NT2/D1 (cell line): ENCODE measurements around the gene FBXL17.

ENCODE experiments used
- DNase-seq: peaks from one replicate; pipeline ENCODE4 v3.0.0-alpha.2; 2011; ENCODE audit warnings: low read depth, low spot score
- H3K27me3 ChIP-seq: 2 replicates; pipeline ENCODE4 v1.6.0; 2011; ENCODE audit warnings: mild to moderate bottlenecking; ENCODE audit not compliant: insufficient read length, insufficient read depth
- H3K36me3 ChIP-seq: 2 replicates; pipeline ENCODE4 v1.6.1; 2011; ENCODE audit warnings: mild to moderate bottlenecking, low read length, mixed read lengths; ENCODE audit not compliant: insufficient read depth, insufficient read length
- H3K4me1 ChIP-seq: 2 replicates; pipeline ENCODE4 v1.5.1; 2011; ENCODE audit not compliant: insufficient read depth, insufficient read length
- H3K4me3 ChIP-seq: 2 replicates; pipeline ENCODE4 v1.5.1; 2011; ENCODE audit warnings: low read depth; ENCODE audit not compliant: insufficient read length
- H3K9ac ChIP-seq: 2 replicates; pipeline ENCODE4 v1.6.0; 2011; ENCODE audit warnings: low read depth; ENCODE audit not compliant: insufficient read length
- H3K9me3 ChIP-seq: 2 replicates; pipeline ENCODE4 v1.5.1; 2011; ENCODE audit warnings: mild to moderate bottlenecking, low read length; ENCODE audit not compliant: insufficient read depth
- SUZ12 ChIP-seq: IDR thresholded peaks from 2 replicates; pipeline ENCODE4 v1.6.1; 2011; ENCODE audit not compliant: insufficient read length, insufficient read depth; ENCODE audit errors: extremely low read depth
- YY1 ChIP-seq: IDR thresholded peaks from 2 replicates; pipeline ENCODE4 v1.6.1; 2011; ENCODE audit not compliant: insufficient read length, insufficient read depth
- ZNF274 ChIP-seq: IDR thresholded peaks from 2 replicates; pipeline ENCODE4 v1.6.1; 2011; ENCODE audit warnings: mild to moderate bottlenecking, low read depth, low read length

Gene FBXL17

GRCh38 chr5:107948377-107948776, 433.5 kb downstream of the FBXL17 start:
- Histone ChIP-seq H3K36me3 (no peaks in the 10 kb centered on the region), H3K4me1 (no peaks in the 10 kb centered on the region), H3K4me3 (no peak overlapping the region), H3K9me3 (no peaks in the 10 kb centered on the region), H3K9ac (no peak overlapping the region), H3K27me3 (no peaks in the 10 kb centered on the region)
- DNase-seq = no peak
- TF ChIP-seq SUZ12 (no peak), YY1 (no peak), ZNF274 (no peak)

- no peak for DNase-seq
These were observed 436.8 kb downstream of the FBXL17 start for GRCh38 chr5:107945061-107945460.

GRCh38 chr5:107943923-107944322, 438.0 kb downstream of the FBXL17 start:
- DNase-seq = no peak
- Histone ChIP-seq H3K4me1 (no peaks in the 10 kb centered on the region), H3K9ac (no peak overlapping the region), H3K9me3 (no peaks in the 10 kb centered on the region), H3K4me3 (no peak overlapping the region), H3K27me3 (no peaks in the 10 kb centered on the region), H3K36me3 (no peaks in the 10 kb centered on the region)
- no peak for TF ChIP-seq YY1

More at GRCh38 chr5:107945061-107945460, 436.8 kb downstream of the FBXL17 start:
- Histone ChIP-seq H3K9ac (no peak overlapping the region), H3K36me3 (no peaks in the 10 kb centered on the region), H3K9me3 (no peaks in the 10 kb centered on the region), H3K27me3 (no peaks in the 10 kb centered on the region), H3K4me1 (no peaks in the 10 kb centered on the region), H3K4me3 (no peak overlapping the region)
- no peak for TF ChIP-seq YY1
- no peak for TF ChIP-seq SUZ12
- TF ChIP-seq ZNF274 = no peak

GRCh38 chr5:107941036-107941435, 440.9 kb downstream of the FBXL17 start:
- Histone ChIP-seq H3K27me3 (no peaks in the 10 kb centered on the region), H3K36me3 (no peaks in the 10 kb centered on the region), H3K4me1 (no peaks in the 10 kb centered on the region), H3K9ac (no peak overlapping the region), H3K9me3 (no peaks in the 10 kb centered on the region), H3K4me3 (no peak overlapping the region)
- no peak for DNase-seq
- no peak for TF ChIP-seq YY1
- TF ChIP-seq SUZ12 = no peak
- no peak for TF ChIP-seq ZNF274

GRCh38 chr5:107937651-107938355, 444.1 kb downstream of the FBXL17 start:
- TF ChIP-seq SUZ12 (no peak), YY1 (no peak), ZNF274 (no peak)
- no peak overlapping the region for H3K4me3 ChIP-seq
- no peaks in the 10 kb centered on the region for H3K9me3 ChIP-seq
- H3K27me3 ChIP-seq = no peaks in the 10 kb centered on the region
- no peaks in the 10 kb centered on the region for H3K4me1 ChIP-seq
- no peaks in the 10 kb centered on the region for H3K36me3 ChIP-seq
- no peak overlapping the region for H3K9ac ChIP-seq
- no peak for DNase-seq

- no peak overlapping the region for H3K9ac ChIP-seq
- no peaks in the 10 kb centered on the region for H3K27me3 ChIP-seq
- no peak overlapping the region for H3K4me3 ChIP-seq
- DNase-seq = peak; percentile 27
- no peaks in the 10 kb centered on the region for H3K9me3 ChIP-seq
- no peaks in the 10 kb centered on the region for H3K4me1 ChIP-seq
- H3K36me3 ChIP-seq = no peaks in the 10 kb centered on the region
- no peak for TF ChIP-seq SUZ12
These were observed 444.7 kb downstream of the FBXL17 start for GRCh38 chr5:107937204-107937603.

GRCh38 chr5:107936515-107936914, 445.4 kb downstream of the FBXL17 start:
- Histone ChIP-seq H3K36me3 (no peaks in the 10 kb centered on the region), H3K27me3 (no peaks in the 10 kb centered on the region), H3K9me3 (no peaks in the 10 kb centered on the region), H3K4me1 (no peaks in the 10 kb centered on the region), H3K9ac (no peak overlapping the region), H3K4me3 (no peak overlapping the region)
- TF ChIP-seq SUZ12 (no peak), YY1 (no peak), ZNF274 (no peak)
- no peak for DNase-seq
